Esophagus muscularis mucosa (tissue), 4 donors: Measurements from ENCODE around the gene ACTN3. TPM values are rescaled to one million over a fixed set of nuclear protein-coding genes. Genes with fewer than 3 reads are reported as not detected.

Source experiments
- DNase-seq: peaks from one replicate; pipeline ENCODE4 v3.0.0-alpha.2; 2017; ENCODE audit errors: extremely low spot score
- H3K27ac ChIP-seq, 4 donors: fragments of 200-600 bp; sonication (generic); replicated peaks in 1 of 4; 1 replicate in 3 of 4; 2 replicates in 1 of 4; pipeline ENCODE4 v1.5.1; 2016 to 2019; ENCODE audit warnings: mild to moderate bottlenecking in 1 of 4
- H3K27me3 ChIP-seq, 4 donors: fragments of 200-600 bp; sonication (generic); one replicate each; pipeline versions ENCODE4 v1.5.1 to v1.6.0; 2016 to 2019
- H3K36me3 ChIP-seq, 4 donors: fragments of 200-600 bp; sonication (generic); one replicate each; pipeline ENCODE4 v1.5.1; 2016 to 2019
- H3K4me1 ChIP-seq, 4 donors: fragments of 200-600 bp; sonication (generic); one replicate each; pipeline ENCODE4 v1.5.1; 2016 to 2019
- H3K4me3 ChIP-seq, 4 donors: fragments of 200-600 bp; sonication (generic); 1 replicate in 2 of 4; 2 replicates in 2 of 4; pipeline ENCODE4 v1.5.1; 2016 to 2019; ENCODE audit warnings: mild to moderate bottlenecking in 4 of 4, moderate library complexity in 1 of 4
- H3K9me3 ChIP-seq, 4 donors: fragments of 200-600 bp; sonication (generic); 1 replicate in 3 of 4; 2 replicates in 1 of 4; pipeline ENCODE4 v1.5.1; 2016 to 2019
- CTCF ChIP-seq, 3 experiments: fragments of 200-600 bp in 2 of 3; fragments of 450-650 bp in 1 of 3; sonication (generic) in 2 of 3; IDR thresholded peaks; one replicate each; pipeline ENCODE4 v1.5.1; 2017 to 2019; ENCODE audit warnings: antibody characterized with exemption in 3 of 3, mild to moderate bottlenecking in 2 of 3, moderate library complexity in 1 of 3
- EP300 ChIP-seq: sonication (generic); formaldehyde crosslinking; IDR thresholded peaks from one replicate; pipeline ENCODE4 v1.6.1; 2017; ENCODE audit warnings: antibody characterized with exemption
- POLR2A ChIP-seq: fragments of 450-650 bp; IDR thresholded peaks from one replicate; pipeline ENCODE4 v1.6.1; 2017; ENCODE audit warnings: antibody characterized with exemption, moderate library complexity, mild to moderate bottlenecking, low read depth
- POLR2AphosphoS5 ChIP-seq, 2 donors: sonication (generic); formaldehyde crosslinking; IDR thresholded peaks; one replicate each; pipeline ENCODE4 v1.6.1; 2017; ENCODE audit warnings: antibody characterized with exemption in 2 of 2
- WGBS: methylation state at CpG from one replicate; pipeline ENCODE4 v1.1.5; 2018; 5-methylcytosine and 5-hydroxymethylcytosine counted together
- intact Hi-C: fragments of 100-400 bp; cut with DNase I; formaldehyde crosslinking; loops from one replicate; pipeline ENCODE4 v1.15.1; 2023
- total RNA-seq, 4 donors: library from RNA; depleted of rRNA; stranded (reverse); fragments of >200 nt; gene quantifications; one replicate each; pipeline versions ENCODE4 v1.1.0 to v1.2.1, GENCODE V29; 2016

Gene ACTN3
- total RNA-seq, 4 donors from 2014 or later = not detected

GRCh38 chr11:66509131-66509561 lies 37.6 kb upstream of the ACTN3 start:
- Histone ChIP-seq H3K36me3 (peaks cover 8 to 25% (median 16%) of the 10 kb centered on the region in 4 donors), H3K27me3 (no peaks in the 10 kb centered on the region), H3K4me3 (no peak overlapping the region), H3K9me3 (no peaks in the 10 kb centered on the region), H3K4me1 (peaks cover 9 to 25% (median 21%) of the 10 kb centered on the region in 4 donors), H3K27ac (no peak overlapping the region)
- WGBS = 77% methylated on average over 7 of the region's 7 CpGs
- DNase-seq = no peak
- intact Hi-C loops = no loop called here
- TF ChIP-seq POLR2A = no peak
- TF ChIP-seq EP300 = no peak
- no peak for TF ChIP-seq CTCF (IDR thresholded peaks at IDR 0.05)
- no peak for TF ChIP-seq POLR2AphosphoS5 (IDR thresholded peaks at IDR 0.05)

- Histone ChIP-seq H3K27ac (peak within 1 kb of the TSS; percentile 64 to 80 (median 68)), H3K4me1 (peaks cover 9 to 25% (median 21%) of the 10 kb centered on the region in 4 donors), H3K4me3 (peak within 1 kb of the TSS; percentile 68 to 84 (median 79)), H3K27me3 (no peaks in the 10 kb centered on the region), H3K36me3 (peaks cover 10 to 26% (median 19%) of the 10 kb centered on the region in 4 donors), H3K9me3 (no peaks in the 10 kb centered on the region)
- peak; percentile 95 for DNase-seq
- TF ChIP-seq POLR2AphosphoS5 (IDR thresholded peaks at IDR 0.05) = peak; percentile 87 to 93
- no peak for TF ChIP-seq EP300
- TF ChIP-seq CTCF (IDR thresholded peaks at IDR 0.05) = peak in 1 of 3 experiments; percentile 22
- intact Hi-C loops = no loop called here
- WGBS = under 1% methylated on average over 27 of the region's 31 CpGs
These were observed 36.3 kb upstream of the ACTN3 start, which contains the start of gene BBS1 for GRCh38 chr11:66510271-66510989. Gene BBS1 (plus strand): TSS chr11:66510635. CDS start chr11:66510660, 25 bp downstream.

- Histone ChIP-seq H3K27ac (peak overlapping the region; percentile 64 to 80 (median 68)), H3K36me3 (peaks cover 15 to 31% (median 22%) of the 10 kb centered on the region in 4 donors), H3K27me3 (no peaks in the 10 kb centered on the region), H3K4me3 (peak overlapping the region; percentile 68 to 84 (median 79)), H3K9me3 (no peaks in the 10 kb centered on the region), H3K4me1 (peaks cover 9 to 25% (median 21%) of the 10 kb centered on the region in 4 donors)
- no peak for DNase-seq
- no peak for TF ChIP-seq POLR2AphosphoS5 (IDR thresholded peaks at IDR 0.05)
- no peak for TF ChIP-seq POLR2A
- TF ChIP-seq CTCF (IDR thresholded peaks at IDR 0.05) = no peak
- no peak for TF ChIP-seq EP300
- WGBS = 6% methylated on average over 5 of the region's 5 CpGs
- intact Hi-C loops = no loop called here
These were observed 35.7 kb upstream of the ACTN3 start for GRCh38 chr11:66510990-66511339.

GRCh38 chr11:66523611-66524010 lies 23.1 kb upstream of the ACTN3 start:
- peaks cover 47 to 85% (median 75%) of the 10 kb centered on the region in 4 donors for H3K36me3 ChIP-seq
- WGBS = 95% methylated on average over 11 of the region's 11 CpGs
- no peaks in the 10 kb centered on the region for H3K27me3 ChIP-seq
- intact Hi-C loops = no loop called here
- no peaks in the 10 kb centered on the region for H3K9me3 ChIP-seq
- H3K27ac ChIP-seq = no peak overlapping the region
- no peak for TF ChIP-seq CTCF (IDR thresholded peaks at IDR 0.05)
- no peak for TF ChIP-seq EP300
- TF ChIP-seq POLR2A = no peak
- TF ChIP-seq POLR2AphosphoS5 (IDR thresholded peaks at IDR 0.05) = no peak
- peaks cover 0 to 4% (median 0%) of the 10 kb centered on the region in 4 donors for H3K4me1 ChIP-seq
- no peak overlapping the region for H3K4me3 ChIP-seq
- DNase-seq = no peak
